Body of pancreas (tissue), 4 donors: ENCODE data around the gene C11orf58. TPM values are rescaled to one million over a fixed set of nuclear protein-coding genes. Genes with fewer than 3 reads are reported as not detected.

Experiments used
- ATAC-seq: fragments of 150-250 bp; one replicate; pipeline ENCODE4 v1.9.1; 2016
- DNase-seq, 4 donors: peaks; one replicate each; pipeline ENCODE4 v3.0.0-alpha.2; 2019
- H3K27ac ChIP-seq, 4 donors: fragments of 200-600 bp; sonication (generic); 1 replicate in 3 of 4; 2 replicates in 1 of 4; pipeline versions ENCODE4 v1.5.1 to v1.6.1; 2016 to 2019; ENCODE audit warnings: mild to moderate bottlenecking in 1 of 4, mixed read lengths in 1 of 4, moderate library complexity in 1 of 4
- H3K27me3 ChIP-seq, 2 donors: fragments of 200-600 bp; sonication (generic); one replicate each; pipeline ENCODE4 v1.6.0; 2016; ENCODE audit warnings: mild to moderate bottlenecking in 1 of 2
- H3K36me3 ChIP-seq, 2 donors: fragments of 200-600 bp; sonication (generic); replicated peaks in 1 of 2; 2 replicates each; pipeline ENCODE4 v1.5.1; 2016; ENCODE audit warnings: low read depth in 2 of 2; ENCODE audit not compliant: insufficient read depth in 1 of 2
- H3K4me1 ChIP-seq: fragments of 200-600 bp; sonication (generic); one replicate; pipeline ENCODE4 v1.6.0; 2016
- H3K4me3 ChIP-seq, 2 donors: fragments of 200-600 bp; sonication (generic); 1 replicate in 1 of 2; 2 replicates in 1 of 2; pipeline ENCODE4 v1.5.1; 2016 to 2019
- H3K9me3 ChIP-seq, 3 donors: fragments of 200-600 bp; sonication (generic); 1 replicate in 2 of 3; 2 replicates in 1 of 3; pipeline ENCODE4 v1.5.1; 2016
- CTCF ChIP-seq, 7 experiments: fragments of 450-650 bp in 4 of 7; fragments of 200-600 bp in 3 of 7; sonication (generic) in 3 of 7; IDR thresholded peaks; one replicate each; pipeline ENCODE4 v1.5.1; 2016 to 2019; ENCODE audit warnings: antibody characterized with exemption in 7 of 7
- POLR2A ChIP-seq, 3 donors: fragments of 450-650 bp; IDR thresholded peaks; one replicate each; pipeline ENCODE4 v1.6.1; 2016; ENCODE audit warnings: antibody characterized with exemption in 3 of 3, mild to moderate bottlenecking in 2 of 3
- WGBS, 2 donors: methylation state at CpG; one replicate each; pipeline ENCODE4 v1.1.5; 2017; 5-methylcytosine and 5-hydroxymethylcytosine counted together
- intact Hi-C: fragments of 100-400 bp; cut with DNase I; formaldehyde crosslinking; loops from one replicate; pipeline ENCODE4 v1.15.1; 2023
- total RNA-seq, 2 donors: library from RNA; depleted of rRNA; stranded (reverse); fragments of >200 nt; gene quantifications; one replicate each; pipeline ENCODE4 v1.1.0, GENCODE V29; 2016

C11orf58 gene
- total RNA-seq, 2 donors from 2014 or later, result 59.7 to 92.4 TPM

DNA sequence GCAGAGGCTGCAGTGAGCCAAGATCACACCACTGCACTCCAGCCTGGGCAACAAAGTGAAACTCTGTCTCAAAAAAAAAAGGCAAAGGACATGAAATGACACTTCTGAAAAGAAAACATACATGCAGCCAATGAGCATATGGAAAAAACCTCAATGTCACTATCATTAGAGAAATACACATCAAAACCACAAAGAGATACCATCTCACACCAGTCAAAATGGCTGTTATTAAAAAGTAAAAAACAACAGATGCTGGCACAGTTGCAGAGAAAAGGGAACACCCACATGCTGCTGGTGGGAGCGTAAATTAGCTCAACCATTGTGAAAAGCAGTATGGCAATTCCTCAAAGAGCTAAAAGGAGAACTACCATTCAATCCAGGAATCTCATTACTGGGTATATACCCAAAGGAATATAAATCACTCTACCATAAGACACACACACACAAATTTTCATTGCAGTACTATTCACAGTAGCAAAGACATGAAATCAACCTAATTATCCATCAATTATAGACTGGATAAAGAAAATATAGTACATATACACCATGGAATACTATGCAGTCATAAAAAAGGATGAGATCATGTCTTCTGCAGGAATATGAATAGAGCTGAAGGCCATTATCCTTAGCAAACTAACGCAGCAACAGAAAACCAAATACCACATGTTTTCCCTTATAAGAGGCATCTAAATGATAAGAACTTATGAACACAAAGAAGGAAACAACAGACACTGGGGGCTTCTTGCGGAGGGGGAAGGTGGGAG lies 15.7 kb upstream of the C11orf58 start:
- Histone ChIP-seq H3K4me1 (no peaks in the 10 kb centered on the region), H3K27ac (no peak overlapping the region), H3K36me3 (no peaks in the 10 kb centered on the region), H3K9me3 (no peaks in the 10 kb centered on the region), H3K4me3 (no peak overlapping the region), H3K27me3 (no peaks in the 10 kb centered on the region)
- intact Hi-C loops, result no loop called here
- DNase-seq (no peak), ATAC-seq (no peak)
- 65 to 81% methylated on average over 3 of the region's 3 CpGs for WGBS, 2 donors
- TF ChIP-seq POLR2A (IDR thresholded peaks at IDR 0.05) (no peak), CTCF (IDR thresholded peaks at IDR 0.05) (no peak)

DNA sequence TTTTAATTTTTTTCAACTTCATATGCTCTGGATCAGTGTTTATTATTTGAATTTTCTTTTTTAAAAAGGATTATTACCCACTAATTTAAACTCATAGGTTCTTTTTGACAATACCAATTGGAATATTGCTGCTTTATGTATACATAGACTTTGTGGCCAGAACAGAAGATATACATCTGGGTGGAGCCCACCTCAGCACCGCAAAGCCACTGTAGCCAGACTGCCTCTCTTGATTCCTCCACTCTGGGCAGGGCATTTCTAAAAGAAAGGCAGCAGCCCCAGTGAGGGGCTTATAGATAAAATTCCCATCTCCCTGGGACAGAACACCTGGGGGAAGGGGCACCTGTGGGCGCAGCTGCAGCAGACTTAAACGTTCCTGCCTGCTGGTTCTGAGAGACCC lies 10.6 kb upstream of the C11orf58 start:
- H3K27ac ChIP-seq, result no peak overlapping the region
- H3K4me1 ChIP-seq, result no peaks in the 10 kb centered on the region
- TF ChIP-seq POLR2A (IDR thresholded peaks at IDR 0.05) (no peak), CTCF (IDR thresholded peaks at IDR 0.05) (no peak)
- DNase-seq (no peak), ATAC-seq (no peak)
- H3K4me3 ChIP-seq, result no peak overlapping the region
- H3K9me3 ChIP-seq, result no peaks in the 10 kb centered on the region
- intact Hi-C loops, result no loop called here
- H3K36me3 ChIP-seq, result no peaks in the 10 kb centered on the region
- WGBS, 2 donors, result 79 to 89% methylated on average over 3 of the region's 3 CpGs
- no peaks in the 10 kb centered on the region for H3K27me3 ChIP-seq

- Histone ChIP-seq H3K36me3 (no peaks in the 10 kb centered on the region), H3K9me3 (no peaks in the 10 kb centered on the region), H3K27ac (peak overlapping the region; percentile 84 to 97 (median 94)), H3K27me3 (no peaks in the 10 kb centered on the region), H3K4me1 (peaks cover 34% of the 10 kb centered on the region), H3K4me3 (peak overlapping the region; percentile 38 to 70)
- 0 to 1% methylated on average over 6 of the region's 6 CpGs for WGBS, 2 donors
- DNase-seq, result peak in 1 of 4 donors; percentile 6
- peak; percentile 7 for ATAC-seq
- intact Hi-C loops, result no loop called here
- TF ChIP-seq POLR2A (IDR thresholded peaks at IDR 0.05) (no peak), CTCF (IDR thresholded peaks at IDR 0.05) (no peak)
Observed at GRCh38 chr11:16737818-16738192, 642 bp upstream of the C11orf58 start.

DNA sequence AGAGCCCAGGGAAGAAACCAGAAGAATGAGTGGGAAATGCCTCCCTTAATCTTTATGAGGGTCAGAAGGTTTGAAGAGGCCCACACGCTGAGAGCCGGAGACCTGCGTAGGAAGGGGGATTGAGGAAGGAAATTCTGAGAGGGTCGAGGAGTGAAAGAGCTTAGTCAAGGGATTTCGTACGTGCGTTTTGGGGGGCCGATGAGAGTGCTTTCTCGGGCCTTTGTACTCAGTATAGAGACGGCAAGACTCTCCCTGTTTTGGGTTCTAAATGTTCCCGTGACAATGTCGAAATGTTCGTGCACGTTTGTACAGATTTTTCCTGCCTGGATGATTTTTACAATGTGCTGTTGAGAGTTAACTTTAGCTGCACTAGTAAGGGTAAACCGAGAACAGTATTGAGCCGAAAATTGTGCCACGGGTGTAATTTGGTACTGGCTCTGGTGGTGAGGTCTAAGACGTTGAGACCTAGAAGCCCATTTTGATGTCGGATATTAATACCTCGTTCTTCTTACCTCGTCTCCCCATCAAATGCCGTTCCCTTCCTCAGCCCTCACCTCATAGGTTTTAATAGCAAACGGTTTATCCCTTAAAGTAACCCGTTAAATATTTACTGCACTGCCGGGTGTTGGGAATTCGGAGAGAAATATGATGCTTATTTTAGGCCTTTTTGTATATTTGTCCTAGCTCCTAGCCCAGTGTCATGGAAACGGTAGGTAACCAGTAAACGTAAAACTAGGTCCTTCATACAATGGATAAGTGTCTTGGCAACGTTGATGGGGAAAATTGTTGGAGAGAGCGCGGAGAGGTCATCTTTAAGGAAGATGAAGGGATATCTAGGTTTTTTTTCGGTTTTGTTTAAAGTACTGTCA lies 734 bp downstream of the C11orf58 start:
- H3K27ac ChIP-seq, result peak overlapping the region; percentile 84 to 97 (median 94)
- TF ChIP-seq POLR2A (IDR thresholded peaks at IDR 0.05), result no peak
- TF ChIP-seq CTCF (IDR thresholded peaks at IDR 0.05), result peak in 1 of 7 experiments; percentile 1
- no peak for ATAC-seq
- intact Hi-C loops, result no loop called here
- H3K27me3 ChIP-seq, result no peaks in the 10 kb centered on the region
- peak overlapping the region; percentile 38 to 70 for H3K4me3 ChIP-seq
- H3K9me3 ChIP-seq, result no peaks in the 10 kb centered on the region
- WGBS, 2 donors, result 1% methylated on average over 32 of the region's 32 CpGs
- peak in 1 of 4 donors; percentile 11 for DNase-seq
- H3K4me1 ChIP-seq, result peaks cover 45% of the 10 kb centered on the region
- no peaks in the 10 kb centered on the region for H3K36me3 ChIP-seq
